G401.6 (cell line): Measurements from ENCODE around the gene DIS3L2.
"Not testable (repeated sequence)": the region's sequence is repeated elsewhere in the genome, so short reads cannot be mapped to it uniquely, and the experiment has no call there.

Experiments
- FAIRE-seq: peaks from 2 replicates; lab custom pipeline; 2012; peaks lifted over from hg19 to GRCh38; lab: Jason Lieb, UNC

The DIS3L2 gene

DNA sequence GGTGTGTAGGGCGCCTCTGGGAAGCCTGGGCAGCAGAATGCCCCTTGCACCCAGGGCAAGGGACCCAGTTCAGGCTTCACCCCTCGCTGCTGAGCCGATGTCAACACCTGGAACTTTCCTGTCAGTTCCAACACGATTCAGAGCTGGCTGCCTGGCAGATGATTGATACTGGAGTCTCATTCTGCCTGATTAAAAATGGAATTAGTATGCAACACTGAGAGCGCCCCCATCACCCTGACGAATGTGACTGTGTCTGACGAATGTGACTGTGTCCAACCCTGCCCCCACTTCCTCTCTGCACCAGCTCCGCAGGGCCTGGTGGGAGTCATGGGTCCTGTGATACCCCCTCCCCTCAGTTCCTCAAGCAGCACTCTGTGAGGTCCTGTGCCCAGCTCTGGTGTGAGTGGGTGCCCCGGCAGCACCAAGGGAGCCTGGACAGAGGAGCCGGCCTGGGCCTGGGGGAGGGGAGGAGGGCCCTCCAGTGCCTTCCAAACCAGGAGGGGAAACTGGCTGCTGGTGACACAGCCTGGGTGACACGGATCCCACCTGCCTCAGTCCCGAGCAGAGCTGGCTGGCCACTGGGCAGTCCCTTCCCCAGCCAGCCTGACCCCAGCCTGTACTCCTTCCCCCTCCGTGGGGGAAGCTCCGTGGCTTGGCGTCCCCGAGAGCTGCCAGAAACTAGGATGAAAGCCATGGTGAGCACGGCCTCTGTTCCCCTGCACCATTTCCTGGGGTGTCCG is 375.6 kb downstream of the DIS3L2 start:
- FAIRE-seq: no peak

DNA sequence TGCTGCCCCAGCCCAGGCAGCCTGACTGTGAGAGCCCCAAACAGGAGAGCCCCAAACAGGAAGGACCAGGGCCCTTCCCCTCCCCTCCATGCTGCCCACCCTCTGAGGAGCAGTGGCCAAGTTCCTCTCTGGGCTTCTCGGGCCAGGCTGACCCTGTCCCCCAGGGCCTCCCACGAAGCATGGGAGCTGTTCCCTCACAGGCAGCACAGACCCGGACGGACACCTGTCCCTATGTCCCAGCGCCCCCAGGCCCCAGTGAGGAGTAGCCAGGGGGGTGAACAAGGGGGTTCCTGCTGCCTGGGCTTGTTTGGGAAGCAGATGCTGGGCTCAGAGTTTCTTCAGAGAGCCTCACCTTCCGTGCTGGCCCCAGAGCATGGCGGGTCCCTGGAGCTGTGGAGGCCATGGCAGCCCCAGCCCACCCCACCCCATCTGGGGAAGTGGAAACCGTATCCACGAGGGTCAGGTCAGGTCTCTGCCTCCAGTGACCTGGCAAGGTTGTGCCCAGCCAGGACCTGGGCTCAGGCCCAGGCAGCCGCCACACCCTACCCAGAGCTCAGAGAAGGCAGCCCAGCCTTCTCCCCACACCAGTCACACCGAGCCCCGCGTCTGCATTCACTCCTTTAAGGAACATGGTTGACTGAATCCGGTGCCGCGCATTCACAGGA is 376.7 kb downstream of the DIS3L2 start:
- not testable (repeated sequence) for FAIRE-seq

DNA sequence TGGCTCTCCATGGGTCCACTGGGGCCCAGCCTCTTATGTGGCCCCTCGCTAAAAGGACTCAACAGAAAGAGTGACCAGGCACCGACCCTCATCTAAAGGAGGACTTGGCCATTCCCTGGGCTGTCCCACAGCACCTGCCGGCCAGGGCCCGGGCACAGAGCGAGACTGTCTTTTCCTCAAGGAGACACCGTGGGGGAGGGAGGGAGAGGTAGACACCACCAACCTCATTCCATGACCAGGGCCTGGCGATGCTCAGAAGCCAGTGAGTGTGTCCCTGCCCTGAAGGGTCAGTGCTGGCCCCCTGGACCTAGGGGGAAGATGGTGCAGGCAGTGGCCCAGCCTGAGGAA is 377.2 kb downstream of the DIS3L2 start:
- FAIRE-seq: no peak

DNA sequence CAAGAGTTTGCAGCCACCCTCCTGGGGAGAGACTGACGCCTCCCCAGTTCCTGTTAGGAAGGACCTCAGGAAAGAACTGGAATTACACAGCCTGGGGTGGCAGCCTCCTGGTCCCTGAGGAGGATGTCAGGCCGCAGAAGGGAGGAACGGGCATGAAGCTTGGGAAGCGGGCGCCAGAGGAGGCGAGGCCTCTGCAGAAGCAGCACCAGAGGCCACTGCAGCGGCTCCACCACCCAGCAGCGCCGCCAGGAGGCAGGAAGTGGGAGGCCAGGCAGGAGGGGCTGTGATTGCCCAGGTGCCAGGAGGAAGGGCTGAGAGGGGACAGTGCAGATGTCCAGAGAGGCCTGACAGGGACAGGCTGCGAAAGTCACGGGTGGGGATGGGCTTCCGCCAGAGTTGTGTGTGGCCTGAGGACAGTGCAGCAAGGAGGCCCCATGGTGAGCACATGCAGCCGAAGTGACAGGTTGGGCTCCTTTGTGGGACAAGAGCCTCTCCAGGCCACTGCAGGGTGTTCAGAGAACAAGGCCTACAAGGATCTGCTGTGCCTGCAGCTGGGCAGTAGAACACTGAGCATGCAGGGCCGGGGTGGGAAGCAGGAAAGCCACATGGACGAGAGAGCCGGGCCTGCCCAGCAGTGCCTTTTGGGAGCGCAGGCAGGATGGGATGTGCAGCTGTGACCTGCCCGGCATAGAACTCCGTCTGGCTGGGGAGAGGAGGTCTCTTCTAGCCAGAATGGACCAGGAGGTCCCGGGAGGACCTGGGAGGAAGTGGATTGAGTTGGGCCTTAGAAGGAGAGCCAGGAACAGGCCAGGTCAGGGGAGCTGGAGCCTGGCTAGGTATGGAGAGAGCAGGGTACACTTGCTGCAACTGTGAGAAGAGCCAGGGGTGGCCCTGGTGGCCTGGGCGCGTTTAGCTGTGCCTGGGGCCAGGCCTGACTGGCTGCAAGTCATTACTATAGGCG is 377.9 kb downstream of the DIS3L2 start:
- no peak for FAIRE-seq

DNA sequence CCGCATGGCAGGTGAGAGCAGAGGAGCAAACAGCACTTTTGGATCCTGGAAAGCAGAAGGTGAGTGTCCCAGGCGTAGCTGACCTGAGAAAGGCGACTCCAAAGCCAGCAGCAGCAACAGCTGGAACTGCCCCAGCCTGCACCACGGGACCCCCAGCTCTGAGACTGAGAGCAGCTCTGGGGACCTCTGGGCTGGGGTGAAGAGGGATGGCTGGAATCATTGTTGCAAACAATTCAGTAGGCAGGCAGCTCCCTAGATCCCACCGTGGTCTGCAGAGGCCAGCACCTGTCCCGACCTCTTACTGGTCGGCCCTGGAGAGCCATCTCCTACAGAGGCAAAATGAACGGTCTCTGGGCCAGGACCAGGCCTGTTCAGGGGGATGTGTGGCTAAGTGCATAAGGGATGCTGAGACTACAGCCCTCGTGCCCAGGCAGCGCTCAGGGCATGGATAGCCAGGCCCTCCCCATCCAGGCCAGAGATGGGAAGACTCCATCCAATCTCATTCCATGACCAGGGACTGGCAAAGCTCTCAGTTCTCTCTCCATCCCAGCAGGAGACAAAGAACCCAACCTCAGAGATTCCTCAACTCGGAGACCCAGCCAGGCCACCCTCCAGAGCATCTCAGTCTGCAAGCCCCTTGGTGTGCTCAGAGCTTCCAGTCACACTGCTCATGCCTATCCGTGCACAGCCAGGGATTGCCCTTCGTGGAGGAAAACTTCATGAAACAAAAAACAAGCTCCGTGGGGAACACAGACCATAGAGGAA is 378.8 kb downstream of the DIS3L2 start:
- FAIRE-seq: no peak

DNA sequence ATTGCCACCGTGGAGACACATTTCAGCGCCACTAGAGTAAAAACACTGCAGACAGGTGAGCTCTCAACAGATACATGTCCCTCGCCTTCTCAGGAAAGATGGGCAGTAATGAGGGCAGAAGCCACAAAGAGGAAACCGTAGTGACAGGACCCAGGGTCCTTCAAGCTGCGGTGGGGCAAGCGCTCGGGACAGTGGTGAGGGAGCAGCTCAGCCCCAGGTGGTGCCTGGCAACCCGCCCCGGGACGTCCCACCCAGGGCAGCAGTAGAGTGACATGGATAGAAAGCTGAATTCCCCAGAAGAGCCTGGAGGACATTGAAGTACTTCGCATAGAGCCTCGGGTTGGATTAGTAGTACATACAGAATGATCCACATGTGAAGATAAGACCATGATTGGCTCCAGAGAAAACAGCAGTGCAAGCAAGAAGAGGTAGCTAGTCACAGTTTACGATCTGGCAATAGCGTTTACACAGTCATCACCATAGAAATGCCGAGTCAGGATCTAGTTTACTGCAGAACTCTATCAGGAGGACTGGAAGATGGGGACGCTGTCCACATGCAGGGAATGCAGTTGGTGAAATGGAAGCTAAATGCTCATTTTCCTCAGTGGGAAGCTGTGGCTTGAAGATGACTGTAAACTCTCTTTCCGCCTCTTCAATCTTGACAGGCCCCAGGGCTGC is 379.7 kb downstream of the DIS3L2 start:
- no peak for FAIRE-seq

DNA sequence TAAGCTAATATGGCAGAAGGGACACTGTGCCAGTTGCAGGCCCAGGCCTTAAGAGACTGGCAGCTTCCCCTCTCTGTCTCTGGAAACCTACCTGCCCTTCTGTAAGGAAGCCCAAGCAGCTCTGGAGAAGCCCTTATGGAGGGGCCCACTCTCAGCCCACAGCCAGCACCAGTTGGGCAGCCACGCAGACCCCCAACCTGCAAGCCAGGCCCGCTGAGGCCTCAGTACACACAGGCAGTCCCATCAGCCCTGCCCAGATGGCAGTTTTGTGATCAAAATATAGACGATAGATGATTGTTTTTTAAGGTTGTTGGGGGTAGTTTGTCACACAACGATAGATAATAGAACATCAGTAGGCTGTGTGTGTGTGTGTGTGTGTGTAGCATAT is 380.2 kb downstream of the DIS3L2 start:
- no peak for FAIRE-seq

DNA sequence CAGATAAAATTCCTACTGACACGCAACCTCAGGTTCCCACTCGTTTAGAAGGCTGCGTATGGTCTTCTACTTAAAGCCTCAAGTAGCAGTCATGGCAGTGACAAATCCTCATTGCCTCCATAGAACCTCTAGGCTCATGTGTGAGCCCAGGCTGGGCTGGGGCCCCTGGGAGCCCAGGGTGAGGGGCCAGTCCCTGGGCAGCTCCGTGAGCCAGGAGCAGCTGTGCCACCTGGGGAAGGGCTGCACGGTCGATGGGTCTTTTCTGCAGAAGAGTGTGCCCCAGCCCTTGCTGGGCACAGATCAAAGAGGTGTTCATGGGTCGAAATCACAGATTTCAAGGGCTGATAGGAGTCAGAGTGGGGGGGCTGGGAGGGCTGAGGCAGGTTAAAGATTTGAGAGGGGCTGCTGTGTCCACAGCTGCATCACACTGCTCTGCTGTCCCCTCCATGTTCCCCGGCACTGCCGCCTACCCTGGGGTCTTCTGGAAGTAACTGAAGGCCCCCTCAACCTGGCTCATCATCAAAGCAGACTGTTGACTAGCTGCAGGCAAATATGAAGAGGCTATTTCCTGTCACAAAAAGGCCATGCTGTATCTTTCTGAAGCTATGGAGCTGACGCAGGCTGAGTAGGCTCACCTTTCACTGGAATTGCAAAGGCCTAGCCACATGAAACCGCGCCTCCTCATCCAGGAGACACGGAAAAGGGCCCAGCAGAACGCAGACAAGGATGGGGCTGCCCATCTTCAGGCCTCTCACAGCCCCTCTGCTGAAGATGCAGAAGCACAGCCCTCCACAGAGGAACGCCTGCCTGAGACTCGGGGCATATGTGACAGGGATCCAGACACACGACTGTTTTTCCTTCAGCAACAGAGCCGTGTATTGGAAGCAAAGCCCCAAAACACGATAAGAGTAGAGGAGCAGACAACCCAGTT is 381.4 kb downstream of the DIS3L2 start:
- no peak for FAIRE-seq

DNA sequence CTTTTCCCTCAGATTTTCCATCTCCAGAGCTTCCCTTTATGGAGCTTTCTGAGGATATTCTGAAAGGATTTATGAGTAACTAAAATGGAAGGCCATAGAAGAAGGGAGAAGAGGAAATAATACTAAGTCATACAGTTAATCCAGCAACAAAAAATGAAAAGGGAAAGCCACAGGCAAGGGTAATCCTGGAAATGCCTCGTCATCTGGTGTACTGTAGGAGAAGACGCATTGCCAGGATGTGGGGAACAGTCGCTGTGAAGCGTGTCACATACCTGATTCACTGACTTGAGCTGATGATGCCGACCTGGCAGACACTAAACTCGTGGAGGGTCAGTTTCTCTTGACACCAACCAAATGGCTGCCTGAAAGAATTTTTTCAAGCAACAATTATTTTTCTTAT is 382.3 kb downstream of the DIS3L2 start:
- no peak for FAIRE-seq

DNA sequence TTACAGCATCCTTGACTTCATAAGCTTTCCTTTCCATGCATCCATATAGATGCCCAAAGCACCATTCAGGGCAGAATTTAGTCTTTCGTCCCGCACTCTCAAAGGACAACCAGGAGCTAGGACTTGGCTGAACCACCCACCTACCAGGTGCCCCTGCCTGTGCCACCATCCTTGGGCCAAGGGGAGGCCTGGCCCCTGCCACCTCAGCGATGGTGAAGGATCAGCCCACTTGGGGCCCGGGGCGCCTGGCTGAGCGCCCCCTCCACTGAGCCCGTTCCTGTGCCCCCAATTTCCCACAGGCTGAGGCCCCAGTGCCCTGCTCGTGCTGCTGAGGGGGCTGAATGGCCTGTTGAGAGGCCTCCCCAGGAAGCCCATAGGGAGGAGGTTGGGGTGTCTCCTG is 383.7 kb downstream of the DIS3L2 start:
- no peak for FAIRE-seq

DNA sequence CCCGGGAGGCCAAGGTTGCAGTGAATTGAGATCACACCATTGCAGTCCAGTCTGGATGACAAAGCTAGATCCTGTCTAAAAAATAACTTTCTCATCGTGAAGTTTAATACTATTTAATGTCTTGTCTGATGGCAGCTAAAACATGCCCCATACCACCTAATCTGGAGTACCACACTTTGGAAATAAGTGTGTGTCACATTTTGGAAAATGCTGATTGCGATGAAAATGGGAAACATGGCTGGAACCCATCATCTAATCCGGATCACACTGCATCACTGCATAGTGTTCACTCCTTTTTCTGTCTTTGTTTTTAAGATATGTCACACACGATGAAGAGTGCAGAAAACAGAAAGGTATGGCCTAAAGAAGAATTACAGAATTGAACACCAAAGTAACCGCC is 385.9 kb downstream of the DIS3L2 start:
- FAIRE-seq: no peak

DNA sequence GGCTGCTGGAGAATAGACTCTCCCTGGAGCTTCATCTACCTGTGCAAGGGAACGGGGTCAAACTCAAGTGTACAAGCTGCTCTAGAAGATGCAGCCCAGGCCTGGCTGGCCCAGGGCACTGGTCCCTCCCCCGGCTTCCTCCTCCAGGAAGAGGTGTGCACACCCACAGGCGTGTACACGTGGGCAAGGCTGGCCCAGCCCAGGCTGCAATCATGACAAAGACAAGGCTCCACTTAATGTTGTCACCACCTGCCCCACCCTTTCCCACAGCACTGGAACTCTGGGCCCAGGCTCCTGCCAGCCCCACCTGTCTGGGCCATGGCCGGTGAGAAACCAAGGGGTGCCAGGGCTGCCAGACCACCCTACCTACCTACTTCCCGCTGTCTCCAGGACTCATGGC is 387.4 kb downstream of the DIS3L2 start:
- FAIRE-seq: no peak

DNA sequence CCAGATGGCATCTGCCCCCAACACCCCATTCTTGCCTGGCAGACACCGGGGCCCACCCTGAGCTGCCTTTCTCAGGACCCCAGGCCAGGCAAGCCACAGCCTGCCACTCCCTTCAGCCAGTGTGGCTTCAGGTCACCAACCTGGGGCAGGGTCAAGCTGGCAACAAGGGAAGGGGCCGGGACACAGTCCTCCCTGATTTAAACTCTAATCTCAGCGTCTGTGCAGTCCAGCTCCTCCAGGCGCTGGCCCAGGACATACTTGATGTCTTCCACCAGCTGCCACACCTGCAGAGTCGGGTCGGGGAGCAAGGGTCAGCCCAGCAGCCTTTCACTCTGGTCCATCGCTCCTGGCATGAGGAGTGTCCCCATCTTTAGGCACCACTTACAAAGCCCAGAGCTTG is 388.0 kb downstream of the DIS3L2 start:
- FAIRE-seq: no peak

DNA sequence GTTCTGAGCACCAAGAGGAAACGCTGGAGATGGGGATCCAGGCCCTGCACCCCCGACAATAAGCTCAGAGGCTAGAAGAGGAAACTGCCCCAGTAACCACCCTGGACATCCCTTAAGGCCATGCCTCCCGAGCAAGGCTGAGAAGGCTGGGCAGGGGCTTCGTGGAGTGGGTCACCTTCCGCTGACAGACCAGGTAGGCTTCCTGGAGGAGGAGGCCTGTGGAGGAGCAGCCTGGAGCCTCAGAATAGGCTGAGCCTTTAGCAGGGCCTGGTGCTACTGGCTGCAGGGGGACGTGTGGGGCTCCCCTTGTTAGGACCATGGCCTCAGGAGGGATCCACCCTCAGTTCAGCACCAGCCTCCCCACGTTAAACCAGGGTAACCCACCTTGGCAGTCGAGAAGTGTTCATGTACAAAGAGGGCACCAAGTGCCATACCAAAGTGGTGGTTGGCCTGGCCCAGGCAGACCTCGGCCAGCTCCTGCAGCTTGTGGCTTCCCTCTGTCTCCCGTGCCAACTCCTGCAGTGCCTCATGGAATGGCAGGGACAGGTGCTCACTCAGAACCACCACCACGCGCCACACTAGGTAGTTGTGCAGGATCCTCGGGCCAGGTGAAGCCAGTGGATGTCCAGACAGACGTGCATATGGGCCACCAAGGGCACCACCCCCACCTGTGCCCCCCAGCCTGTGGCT is 388.6 kb downstream of the DIS3L2 start:
- FAIRE-seq: no peak

DNA sequence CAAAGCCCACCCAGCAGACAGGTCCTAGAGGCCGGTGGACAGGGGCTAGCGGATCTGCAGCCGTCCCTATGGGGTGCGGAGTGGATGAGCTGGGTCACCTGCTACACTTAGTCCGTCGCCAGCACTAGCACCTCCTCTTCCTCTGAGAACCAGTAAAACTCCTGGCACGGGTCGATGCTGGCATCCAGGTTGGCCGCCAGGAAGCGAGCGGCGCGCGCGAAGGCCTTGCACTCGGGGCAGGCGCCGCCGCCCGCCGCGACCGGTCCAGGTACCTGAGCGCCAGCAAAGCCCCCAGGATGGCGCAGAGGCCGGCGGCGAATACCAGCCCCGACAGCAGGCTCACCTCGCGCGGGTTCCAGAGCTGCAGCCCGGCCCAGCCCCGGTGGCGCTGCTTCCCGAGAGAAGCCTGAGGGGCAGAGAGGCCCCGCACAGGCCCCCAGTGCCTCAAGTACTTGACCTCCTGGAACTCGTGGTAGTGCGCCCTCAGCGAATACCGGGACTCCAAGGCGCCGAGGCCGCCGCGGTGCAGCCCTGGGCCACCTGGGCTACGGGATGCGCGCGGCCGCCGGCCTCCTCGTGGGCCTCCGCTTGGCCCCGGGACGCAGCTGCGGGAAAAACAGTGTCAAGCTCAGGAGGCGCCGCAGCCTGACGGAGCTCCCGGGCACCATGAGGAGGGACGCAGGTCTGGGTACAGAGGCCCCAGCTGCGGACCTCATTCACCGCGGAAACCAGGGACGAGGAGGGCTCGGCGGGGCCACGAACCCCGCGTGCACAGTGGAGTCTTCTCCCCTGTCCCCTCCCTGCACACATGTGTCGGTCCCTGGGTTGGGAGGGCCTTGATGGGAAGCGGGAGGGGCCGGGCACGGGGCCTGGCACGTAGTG is 389.5 kb downstream of the DIS3L2 start:
- FAIRE-seq: no peak

DNA sequence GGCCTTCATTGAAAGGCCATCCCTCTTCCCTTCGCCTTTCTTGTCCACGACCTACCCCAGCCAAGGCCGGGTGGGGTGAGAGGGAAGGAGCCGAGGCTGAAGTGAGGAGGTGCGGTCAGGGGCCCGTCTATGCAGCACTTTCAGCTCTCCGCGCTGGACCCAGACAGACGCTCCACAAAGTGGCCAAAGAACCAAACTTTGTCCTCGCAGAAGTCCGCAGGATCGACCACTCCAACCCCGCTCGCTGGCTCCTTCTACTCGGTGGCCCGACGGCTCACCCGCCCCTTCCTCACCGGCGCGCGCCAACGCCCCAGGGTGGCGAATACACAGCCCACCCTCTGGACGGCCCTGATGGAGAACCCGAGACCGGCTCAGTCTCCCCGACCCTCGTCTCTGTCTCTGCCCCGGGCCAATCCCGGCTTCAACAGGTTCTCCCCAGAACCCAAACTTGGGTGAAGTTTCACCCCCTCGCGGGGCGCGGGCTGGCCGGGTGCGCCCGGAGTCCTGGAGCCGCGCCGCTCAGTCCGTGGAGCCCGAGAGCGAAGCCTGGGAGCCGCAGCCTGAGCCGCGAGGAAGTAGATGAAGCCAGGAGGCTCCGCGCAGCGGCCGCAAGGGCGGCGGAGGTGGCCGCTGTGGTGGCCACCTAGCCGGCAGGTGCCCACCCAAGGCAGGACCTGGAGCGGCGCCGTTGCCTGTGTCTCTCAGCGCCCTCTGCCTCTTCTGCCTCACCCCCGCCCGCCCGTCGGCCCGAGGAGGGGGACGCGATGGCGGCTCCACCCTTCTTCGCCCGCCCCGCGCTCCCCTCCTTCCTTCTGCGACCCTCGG is 390.4 kb downstream of the DIS3L2 start:
- no peak for FAIRE-seq

DNA sequence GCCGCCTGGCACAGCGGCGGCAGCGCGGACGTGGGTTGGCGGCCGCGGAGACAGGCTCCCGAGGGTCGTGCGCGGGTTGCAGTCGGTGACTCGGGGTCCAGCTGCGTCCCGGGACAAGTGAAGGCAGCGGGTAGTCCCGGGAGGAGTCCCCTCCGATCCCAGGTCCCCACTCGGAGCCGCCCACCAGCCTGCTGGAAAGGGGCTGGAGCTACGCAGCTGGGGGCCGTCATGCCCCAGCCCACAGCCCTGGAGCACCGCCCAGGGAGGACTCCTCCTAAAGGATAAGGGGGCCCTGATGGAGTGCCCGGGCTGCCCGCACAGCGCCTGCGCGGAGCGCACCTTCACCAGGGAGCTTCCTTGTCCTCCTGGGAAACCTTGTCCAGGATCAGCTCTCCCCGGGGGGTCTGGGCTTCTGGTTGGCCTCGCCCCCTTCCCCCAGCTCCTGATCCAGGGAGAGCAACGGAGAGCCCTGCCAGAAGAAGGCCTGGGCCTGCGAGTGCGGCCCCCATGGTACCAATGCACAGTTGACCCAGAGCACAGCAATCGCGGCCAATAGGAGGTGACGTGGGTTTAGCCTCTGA is 391.1 kb downstream of the DIS3L2 start:
- FAIRE-seq: no peak

DNA sequence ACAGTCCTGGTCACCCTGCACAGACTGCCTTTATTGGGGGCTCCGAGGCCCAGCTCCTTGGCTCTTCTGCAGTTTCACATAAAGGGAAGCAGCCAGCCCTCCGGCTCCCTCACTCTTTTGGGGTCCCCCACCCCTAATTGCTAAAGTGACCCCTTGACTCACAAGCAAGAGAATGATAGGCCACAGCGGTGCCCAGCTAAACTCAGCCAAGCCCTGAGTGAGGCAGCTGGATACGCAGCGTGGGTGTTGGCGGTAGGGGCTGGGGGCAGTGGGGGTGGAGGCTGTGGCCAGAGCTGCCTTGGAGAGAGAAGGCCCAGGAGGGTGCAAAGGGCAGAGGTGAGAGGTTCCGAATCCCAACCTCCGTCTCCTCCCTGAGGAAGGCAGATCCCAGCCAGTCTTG is 391.6 kb downstream of the DIS3L2 start:
- FAIRE-seq: no peak
